C4-2B (cell line): ENCODE data around the gene DNASE1L1.

ENCODE experiments used
- CTCF ChIP-seq: fragments of 450-650 bp; conservative IDR thresholded peaks from 2 replicates; pipeline ENCODE4 v1.5.1; 2017; ENCODE audit warnings: mild to moderate bottlenecking
- ZFX ChIP-seq: fragments of 450-650 bp; IDR thresholded peaks from 2 replicates; pipeline ENCODE4 v1.6.1; 2017

GRCh38 chrX:154432210-154432609 lies 23.2 kb upstream of the DNASE1L1 start:
- TF ChIP-seq CTCF (no peak), ZFX (no peak)
